Tibial nerve (tissue), 3 donors: ENCODE data around the gene JAZF1.

Experiments
- CTCF ChIP-seq, 5 experiments: fragments of 200-600 bp in 3 of 5; fragments of 450-650 bp in 2 of 5; sonication (generic) in 3 of 5; IDR thresholded peaks; one replicate each; pipeline ENCODE4 v1.5.1; 2016 to 2019; ENCODE audit warnings: antibody characterized with exemption in 5 of 5, mild to moderate bottlenecking in 3 of 5, moderate library complexity in 2 of 5
- POLR2A ChIP-seq, 2 donors: fragments of 450-650 bp; IDR thresholded peaks; one replicate each; pipeline ENCODE4 v1.6.1; 2017; ENCODE audit warnings: antibody characterized with exemption in 2 of 2, mild to moderate bottlenecking in 2 of 2, moderate library complexity in 2 of 2

DNA sequence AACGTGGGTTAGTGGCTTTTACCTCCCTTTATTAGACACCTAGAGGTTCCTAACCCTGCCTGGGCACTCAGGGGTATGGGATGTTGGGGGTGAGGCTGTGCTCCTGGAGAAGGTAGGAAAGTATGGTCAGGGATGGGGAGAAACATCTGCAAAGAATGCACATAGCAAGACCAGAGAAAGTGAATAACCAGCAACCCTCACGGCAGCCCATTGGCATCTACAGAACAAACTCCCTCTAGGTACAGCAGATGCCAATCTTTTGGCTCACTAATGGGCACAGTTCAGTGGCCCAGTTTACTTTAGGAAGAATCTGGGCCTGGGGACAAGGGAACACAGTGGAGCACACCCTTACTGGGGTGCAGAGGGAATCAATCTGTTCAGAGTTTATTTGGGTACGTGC lies 143.9 kb downstream of the JAZF1 start:
- TF ChIP-seq CTCF (IDR thresholded peaks at IDR 0.05) (no peak), POLR2A (IDR thresholded peaks at IDR 0.05) (no peak)
